Activated CD4-positive, CD25-positive, alpha-beta regulatory T cell (primary cell): ENCODE data around the gene ADCY7.

ENCODE experiments used
- DNase-seq, 4 experiments: peaks; one replicate each; lab custom pipeline; 2025; lab: John Stamatoyannopoulos, UW

ADCY7 gene

DNA sequence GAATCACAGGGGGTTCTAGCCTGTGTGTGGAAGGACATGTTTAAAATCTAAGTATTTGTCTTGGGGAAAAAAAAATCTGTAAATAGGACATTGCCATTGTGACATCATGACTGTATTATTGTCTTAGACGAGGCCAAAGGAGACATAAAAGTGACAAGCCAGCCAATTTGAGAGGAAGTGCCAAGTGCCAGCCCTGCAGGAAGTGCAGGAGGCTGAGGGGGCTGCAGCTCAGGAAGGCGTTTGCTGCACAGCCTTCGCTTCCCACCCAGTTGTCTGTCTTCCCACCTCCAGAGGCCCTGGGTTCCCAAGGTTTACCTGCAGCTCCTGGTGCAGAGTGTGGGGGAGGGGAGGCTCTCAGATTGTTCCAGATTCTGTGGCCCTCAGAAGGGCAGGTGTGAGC lies 1.3 kb downstream of the ADCY7 start:
- DNase-seq: no peak

DNA sequence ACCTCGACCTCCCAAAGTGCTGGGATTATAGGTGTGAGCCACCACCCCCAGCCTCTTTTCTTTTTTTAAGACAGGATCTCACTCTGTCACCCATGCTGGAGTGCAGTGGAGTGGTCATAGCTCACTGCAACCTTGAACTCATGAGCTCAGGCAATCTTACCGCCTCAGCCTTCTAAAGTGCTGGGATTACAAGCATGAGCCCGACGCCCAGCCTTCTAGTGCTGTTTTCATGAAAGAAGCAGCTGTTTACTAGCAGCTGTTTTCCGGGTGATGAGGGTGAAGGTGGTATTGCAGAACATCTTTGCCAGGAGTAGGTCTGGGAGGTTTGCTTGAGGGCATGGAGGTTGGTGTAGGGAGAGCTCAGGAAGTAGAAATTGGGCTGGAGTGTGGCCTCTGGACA lies 2.0 kb downstream of the ADCY7 start:
- DNase-seq: no peak

DNA sequence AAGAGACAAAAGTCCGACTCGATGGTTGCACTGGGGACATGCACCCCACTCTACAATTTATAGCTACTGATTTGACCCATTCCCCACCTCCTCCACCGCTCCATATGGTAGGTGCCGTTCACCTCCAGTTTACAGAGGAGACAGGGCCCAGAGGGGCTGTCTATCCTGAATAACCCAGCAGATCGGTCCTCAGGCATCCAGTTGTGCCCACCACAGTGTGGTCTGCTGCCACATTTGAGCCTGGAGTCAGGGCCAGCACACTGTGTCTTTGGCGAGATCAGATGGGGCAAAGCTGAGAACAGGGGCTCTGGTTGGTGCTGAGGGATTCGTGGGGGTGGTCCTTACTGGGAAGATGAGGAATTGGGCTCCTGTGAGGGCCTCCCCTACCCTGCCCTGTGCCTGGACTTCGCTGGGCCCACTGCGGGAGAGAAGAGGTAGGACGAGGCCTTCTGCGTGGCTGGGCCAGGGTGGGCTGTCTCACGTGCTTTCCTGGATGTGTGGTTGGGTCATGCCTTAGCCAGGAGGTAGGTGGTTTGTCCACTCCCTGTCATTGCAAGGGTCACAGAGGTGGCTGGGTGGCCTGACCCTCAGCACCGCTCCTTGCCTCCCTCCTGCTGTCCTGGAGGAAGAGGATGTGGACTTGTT lies 2.8 kb downstream of the ADCY7 start:
- DNase-seq: no peak

DNA sequence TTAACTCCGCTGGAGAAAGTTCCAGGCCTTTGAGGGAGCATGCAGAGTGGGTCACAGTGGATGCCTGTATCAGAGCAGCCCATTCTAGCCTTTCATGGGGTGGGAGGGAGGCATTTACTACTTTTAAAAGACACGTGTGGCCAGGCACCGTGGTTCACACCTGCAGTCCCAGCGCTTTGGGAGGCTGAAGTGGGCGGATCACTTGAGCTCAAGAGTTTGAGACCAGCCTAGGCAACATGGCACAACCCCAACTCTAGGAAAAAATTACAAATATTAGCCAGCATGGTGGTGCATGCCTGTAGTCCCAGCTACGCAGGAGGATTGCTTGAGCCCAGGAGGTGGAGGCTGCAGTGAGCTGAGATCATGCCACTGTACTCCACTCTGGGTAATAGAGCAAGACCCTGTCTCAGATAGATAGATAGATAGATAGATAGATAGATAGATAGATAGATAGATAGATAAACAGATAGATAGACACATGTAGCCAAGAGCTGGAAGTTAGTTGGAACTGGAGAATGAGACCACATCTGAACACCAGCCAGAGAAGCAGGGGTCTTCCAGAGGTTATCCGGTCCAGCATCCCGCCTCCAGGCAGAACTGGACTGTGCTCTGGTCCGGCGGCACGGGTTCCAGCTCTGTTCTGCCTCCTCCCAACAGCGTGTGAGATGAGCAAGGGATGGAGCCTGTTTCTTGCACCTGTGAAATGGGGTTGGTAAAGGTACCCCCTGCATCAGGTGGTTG lies 3.6 kb downstream of the ADCY7 start:
- no peak for DNase-seq

DNA sequence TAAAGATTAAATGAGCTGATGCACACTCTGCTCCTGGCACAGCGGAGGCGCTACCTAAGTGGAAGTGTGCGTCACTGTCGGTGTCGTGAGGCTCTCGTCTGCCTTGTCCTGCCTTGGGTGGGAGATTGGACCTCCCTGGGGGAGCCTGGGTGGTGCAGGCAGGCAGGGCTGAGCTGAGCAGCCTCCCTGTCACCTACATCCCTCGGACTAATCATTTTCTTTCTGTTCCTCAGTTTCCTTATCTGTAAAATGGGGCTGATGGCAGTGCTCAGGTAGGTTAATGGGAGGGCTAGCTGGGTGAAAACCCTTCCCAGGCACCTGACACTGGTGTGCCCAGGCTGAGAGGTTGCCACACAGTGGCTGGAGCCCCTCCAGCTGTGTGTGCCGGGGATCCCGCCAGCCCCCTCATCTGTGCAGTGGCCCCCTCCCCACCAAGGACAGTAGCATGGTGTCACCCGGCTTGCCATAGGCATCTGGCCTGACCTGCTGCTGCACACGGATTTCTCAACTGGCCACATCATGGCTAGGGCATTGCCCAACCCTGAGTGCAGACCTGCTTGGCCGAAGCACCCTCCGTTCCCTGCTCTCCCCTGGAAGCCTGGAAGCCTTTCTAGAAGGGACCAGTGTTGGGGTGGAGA lies 4.3 kb downstream of the ADCY7 start:
- no peak for DNase-seq

DNA sequence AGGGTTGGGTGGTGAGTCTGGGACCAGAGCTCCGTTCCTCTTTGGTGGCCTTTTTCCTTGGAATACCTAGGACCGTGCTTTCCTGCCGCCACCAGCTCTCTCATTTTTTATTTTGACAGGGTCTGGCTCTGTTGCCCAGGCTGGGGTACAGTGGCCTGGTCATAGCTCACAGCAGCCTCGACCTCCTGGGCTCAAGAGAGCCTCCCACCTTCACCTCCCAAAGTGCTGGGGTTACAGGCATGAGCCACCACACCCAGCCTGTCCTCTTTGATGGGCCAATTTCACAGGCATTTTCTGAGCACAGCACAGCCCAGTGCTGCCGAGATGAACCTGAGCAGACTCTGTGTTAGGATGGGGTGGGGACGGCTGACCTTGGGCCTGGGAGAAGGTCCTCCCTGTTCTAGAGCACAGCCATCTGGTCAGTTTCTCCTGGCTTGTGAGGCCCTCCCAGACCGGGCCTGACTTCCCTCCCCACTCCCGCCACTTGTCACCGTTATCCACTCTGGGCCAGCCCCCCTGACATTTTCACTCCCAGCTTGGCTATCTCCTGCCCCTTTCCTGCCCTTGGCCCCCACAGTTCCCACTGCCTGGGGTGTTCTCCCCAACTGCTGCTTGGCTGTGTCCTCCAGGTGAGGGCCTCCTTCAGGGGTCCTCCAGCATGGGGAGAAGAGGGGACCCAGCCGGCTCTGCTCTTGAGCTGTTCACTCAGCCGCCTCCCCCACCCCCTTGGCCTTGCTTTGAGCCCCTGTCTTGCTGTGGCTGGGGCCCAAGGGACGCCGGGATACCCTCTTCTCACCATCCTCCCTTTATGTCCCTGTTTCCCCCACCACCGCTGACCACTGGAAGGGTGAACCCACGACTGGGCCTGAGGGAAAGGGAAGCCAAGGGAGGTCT lies 5.0 kb downstream of the ADCY7 start:
- no peak for DNase-seq

DNA sequence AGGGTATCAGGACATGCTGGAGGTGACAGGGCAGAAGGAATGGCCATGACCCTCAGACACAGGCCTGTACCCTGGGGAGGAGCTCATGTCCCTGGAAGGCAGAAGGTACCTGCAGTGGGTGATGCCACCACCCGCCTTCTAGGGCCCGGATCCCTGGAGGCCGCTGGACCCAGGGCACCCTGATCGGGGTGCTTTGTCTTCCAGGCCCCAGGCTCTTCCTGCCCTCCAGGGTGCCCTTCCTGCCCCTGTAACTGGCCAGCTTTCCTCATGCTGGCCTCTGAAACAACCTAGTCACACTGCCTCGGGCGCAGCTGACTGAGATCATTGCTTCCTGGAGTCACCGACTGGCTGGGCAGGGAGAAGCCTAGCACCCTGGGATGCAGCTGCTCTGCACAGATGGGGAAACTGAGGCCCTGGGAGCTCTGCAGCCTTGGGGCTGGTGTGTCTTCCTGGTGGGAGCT lies 5.8 kb downstream of the ADCY7 start:
- no peak for DNase-seq

DNA sequence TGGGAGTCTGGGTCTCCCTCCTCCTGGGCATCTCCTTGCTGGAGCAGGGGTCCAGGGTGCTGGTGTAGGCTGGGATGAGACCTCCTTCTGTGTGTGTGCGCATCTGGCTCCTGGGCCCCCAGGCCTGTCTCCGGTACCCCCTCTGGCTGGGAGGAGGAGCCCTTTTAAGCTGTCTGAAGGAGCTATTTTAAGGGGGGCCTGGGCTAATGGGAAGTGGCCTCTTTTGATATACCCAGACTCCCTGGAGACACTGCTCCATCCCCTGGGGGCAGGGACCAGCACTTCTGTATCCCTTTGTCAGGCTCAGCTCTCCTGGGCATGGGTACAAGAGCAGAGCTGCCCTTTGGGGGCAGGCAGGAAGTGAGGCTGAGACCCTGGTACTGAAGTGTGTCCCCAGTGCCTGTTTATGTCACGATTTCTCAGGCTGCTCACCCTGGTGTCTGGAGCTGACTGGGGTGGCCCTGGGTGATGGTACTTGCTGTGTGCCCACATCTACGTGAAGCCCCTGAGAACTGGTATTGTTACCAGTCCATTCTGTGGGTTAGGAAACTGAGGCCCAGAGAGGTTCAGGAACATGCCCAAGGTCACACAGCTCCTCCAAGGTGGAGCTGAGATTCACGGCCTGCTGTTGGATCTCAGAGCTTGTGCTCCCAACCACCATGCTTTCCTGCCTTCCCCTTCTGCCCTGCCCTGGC lies 6.5 kb downstream of the ADCY7 start:
- no peak for DNase-seq

DNA sequence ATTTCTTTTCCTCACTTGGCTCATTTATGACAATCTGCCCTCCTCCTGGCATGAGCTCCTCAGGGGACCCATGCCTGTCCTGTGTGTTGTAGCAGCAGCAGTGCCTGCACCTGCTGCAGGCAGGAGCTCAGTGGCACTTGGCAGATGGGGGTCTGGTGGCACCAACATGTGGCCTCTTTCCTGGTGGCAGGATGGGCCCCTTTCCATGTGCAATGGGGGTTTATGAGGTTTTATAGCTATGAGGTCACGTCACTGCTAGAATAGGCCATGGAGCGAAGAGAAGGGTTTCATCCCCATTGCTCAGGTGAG lies 7.0 kb downstream of the ADCY7 start:
- no peak for DNase-seq

DNA sequence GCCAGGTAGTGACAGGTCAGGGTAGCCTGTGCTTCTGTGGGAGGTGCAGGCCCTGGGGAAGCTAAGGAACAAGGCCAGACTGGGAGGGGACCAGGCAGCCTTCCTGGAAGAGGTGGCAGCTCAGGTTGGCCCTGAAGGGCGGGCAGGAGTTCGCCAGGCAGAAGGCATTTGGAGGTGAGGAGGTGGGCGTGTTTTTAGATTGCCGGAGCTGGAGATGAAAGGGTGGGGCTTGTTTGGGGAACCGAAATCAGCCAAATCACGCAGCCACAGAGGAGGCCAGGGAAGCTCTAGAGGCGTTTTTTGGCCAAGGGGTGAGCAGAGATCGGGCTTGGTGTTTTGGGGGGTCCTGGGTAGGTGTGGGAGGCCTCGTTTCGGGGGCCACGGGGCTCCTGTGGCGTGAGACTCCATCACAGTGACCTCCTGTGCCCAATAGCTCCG lies 7.6 kb downstream of the ADCY7 start:
- DNase-seq: peak in 1 of 4 experiments; percentile 23

DNA sequence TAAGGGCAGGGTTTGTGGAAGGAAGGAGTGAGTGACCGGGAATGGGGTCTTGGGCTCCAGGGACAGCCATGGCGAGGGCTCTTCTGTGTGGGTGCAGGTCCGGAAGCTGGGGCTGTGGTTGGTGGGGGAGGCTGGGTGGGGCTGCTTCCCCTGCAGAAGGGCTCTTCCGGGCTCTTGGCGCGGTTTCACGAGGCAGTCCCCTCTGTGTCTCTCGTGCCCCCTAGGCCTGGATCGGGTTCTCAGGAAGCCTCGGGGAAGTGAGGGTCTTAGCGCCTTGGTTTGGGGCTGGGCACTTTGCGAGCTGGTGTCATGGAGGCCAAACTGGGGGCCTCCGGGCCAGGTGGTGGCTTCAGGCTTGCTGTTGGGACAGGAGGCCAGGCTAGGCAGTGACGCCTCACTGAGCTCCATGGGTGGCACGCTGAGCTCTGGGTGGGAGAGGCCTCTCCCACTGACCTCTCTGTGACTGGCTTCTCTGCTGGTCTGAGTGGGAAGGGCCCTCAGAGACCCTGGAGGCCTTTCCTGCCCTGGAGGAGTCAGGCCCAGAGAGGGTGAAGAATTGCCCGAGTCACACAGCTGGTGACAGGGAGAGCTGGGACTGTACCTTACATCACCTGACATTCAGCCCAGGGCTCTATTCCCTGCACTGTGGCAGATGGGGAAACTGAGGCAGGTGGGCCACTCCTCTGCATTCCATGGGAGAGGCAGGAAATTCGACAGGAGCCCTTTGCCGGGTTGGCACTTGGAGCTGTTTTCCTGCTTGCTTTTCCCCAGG lies 8.2 kb downstream of the ADCY7 start:
- DNase-seq: peak in 3 of 4 experiments; percentile 28 to 60 (median 45)

DNA sequence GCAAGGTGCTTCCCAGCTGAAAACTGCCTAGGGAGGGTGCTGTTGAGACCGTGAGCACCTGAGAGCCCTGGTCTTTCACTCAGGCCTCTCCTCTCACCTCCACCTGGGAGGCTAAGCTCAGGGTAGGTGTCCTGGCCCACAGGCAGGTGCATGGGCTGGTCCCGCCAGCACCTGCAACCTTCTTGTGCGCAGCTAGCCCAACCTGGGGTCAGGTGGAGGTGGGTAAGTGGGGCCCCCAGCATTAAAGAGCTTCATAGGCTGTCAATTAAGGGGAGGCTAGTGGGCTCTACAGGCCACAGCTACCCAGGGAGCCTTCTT lies 8.7 kb downstream of the ADCY7 start:
- DNase-seq: no peak

DNA sequence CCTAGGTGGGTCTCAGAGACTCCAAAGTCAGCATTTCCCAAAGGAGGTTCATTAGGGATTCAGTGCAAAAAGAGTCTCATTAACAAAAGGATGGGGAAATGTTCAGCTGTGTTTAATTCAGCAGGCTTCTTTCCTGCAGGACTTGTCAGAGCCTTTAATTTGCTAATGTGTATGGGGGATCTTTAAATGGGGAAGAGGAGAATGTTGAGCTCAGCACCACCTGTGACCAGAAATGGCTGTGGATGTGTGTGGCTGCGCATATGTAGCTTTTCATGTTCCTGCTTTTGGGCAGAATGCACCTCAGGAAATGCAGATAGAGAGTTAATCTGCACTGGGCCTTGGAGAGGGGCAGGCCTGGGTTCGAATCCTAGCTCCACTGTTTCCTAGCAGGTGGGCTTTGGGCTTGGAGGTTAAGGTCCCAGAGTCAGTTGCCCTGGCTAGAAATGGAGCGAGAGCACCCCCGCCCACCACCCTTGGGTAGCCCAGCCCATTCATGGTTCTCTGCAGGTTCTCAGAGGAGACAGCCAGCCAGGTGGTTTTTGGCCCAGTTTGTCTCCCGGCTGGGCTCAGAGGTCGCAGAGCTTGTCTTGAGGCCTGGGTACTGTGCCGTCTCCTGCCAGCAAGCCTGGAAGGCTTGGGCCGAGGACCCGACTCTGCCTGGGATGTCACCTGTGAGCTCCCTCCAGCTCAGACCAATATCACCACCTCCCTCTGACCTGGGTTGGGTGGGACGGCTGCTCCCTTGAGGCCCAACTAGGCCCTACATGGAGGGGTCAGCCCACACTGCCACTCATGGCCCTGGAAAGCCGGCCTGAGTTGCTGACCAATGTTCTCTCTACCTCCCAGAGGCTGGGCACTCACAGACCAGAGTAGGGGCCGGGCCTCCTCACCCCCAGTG lies 9.3 kb downstream of the ADCY7 start:
- DNase-seq: no peak

DNA sequence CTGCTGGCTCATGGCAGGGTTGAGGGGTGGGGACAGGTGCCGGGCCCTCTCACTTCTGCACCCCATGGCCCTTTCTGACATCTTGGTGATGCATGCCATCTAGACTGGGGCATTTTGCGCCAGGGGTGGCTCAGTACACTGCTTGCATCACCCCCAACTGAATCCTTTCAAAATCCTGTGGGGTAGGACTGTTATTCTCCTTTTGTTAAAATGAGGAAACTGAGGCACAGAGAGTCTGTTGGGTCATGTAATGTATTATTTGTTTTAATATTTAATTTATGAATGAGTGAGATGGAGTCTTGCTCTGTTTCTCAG lies 9.9 kb downstream of the ADCY7 start:
- no peak for DNase-seq

DNA sequence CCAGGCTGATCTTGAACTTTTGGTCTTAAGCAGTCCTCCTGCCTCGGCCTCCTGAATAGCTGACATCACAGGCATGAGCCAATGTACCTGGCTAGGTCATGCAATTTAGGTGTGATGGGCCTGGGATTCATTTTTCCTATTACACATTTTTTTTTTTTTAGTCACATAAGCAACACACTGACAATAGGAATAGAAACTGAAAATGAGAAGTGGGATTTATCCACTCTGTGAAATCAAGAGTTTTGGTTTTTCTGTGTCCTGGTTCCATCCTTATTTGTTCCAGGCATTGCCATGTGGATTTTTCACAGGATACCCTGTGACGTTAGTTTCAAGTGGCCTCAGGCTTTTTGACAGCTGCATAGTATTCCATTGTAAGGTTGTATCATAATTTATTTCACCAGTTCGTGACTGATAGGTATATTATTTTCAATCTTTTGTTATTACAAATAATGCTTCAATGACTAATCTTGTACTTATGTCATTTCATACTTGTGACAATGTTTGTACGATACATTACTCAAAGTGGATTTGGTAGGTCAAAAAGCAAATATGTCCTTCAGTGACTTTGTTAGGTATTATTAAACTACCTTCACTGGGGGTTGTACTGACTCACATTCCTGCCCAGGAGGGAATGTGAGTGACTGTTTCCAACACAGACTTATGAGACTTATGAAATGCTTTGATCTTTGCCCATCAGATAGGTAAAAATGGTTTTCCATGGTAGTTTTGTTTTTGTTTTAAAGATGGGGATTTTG lies 10.6 kb downstream of the ADCY7 start:
- DNase-seq: no peak

DNA sequence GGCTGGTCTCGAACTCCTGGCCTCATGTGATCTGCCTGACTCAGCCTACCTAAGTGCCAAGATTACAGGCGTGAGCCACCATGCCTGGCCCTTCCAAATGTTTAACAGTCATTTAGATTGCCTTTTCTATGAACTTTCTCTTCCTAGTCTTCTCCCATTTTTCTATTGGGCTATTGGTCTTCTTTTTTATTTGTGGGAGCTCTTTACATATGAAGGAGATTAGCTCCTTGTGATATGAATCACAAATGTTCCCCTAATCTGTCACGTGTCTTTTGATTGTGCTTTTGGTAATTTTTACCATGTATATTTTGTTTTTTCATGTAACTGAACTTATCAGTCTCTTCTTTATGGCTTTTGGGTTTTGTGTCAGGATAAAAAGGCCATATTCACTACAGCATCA lies 11.9 kb downstream of the ADCY7 start:
- DNase-seq: no peak

DNA sequence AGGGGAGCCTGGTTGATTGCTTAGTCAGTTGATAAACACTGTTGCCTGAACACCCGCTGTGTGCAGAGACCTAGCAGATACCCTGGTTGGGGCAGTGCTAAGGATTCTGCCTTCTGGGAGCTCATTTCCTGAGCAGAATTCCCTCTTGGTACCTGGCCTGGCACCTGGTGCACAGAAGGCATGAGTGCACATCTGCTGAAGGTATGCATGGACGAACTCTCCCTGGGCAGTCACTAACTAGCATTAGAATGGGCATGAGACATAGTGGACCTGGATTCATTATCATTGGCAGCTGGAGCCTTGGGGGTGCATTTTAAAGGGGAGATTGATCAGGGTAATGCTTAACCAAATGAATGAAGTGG lies 13.1 kb downstream of the ADCY7 start:
- DNase-seq: no peak

DNA sequence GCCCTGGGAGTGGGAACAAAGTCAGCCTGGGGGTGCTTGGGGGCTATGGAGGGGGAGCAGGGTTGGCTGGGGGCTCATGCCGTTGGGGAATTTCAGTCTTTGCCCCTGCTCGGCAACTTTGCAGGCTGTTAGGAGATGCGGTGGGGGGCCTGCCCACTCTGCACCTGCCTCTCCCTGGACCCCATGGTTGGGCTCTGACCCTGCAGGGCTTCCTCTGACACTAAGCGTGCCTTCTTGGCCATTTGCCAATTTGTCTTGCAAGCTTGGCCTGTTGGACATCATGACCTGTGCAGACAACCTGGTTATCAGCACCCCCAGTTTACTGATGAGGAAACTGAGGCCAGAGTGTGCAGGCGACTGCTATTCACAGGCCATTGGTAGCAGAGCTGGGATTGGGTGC lies 14.6 kb downstream of the ADCY7 start:
- DNase-seq: no peak

DNA sequence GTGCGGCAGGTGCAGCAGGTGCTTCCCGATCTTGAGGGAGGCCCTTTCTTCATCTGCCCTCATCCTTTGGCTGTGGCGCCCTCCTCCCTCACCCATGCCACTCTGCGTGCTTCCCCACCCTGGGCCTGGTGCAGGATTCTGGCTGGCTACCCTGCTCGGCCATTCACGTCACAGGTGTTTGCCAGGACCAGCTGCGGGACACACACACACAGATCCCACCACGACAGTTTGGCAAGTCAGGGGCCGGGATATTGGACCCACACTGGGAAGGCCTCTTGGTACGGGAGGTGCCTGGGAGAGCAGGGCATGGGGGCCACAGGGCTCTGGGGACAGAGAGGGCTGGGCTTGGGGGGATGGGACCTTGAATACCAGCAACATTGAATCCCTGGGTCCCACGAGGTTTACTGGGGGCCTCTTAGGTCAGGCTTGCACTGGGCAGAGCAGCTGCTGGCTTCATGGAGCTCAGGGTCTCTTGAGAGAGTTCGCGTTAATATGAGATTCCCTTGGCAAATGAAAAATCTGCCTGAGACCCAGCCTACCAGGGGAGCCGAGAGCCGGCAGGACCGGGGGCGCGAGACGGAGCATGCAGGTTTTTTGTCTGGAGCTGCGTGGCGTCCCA lies 15.1 kb downstream of the ADCY7 start:
- no peak for DNase-seq
